ENCODE measurements around the gene CUX1.

DNA sequence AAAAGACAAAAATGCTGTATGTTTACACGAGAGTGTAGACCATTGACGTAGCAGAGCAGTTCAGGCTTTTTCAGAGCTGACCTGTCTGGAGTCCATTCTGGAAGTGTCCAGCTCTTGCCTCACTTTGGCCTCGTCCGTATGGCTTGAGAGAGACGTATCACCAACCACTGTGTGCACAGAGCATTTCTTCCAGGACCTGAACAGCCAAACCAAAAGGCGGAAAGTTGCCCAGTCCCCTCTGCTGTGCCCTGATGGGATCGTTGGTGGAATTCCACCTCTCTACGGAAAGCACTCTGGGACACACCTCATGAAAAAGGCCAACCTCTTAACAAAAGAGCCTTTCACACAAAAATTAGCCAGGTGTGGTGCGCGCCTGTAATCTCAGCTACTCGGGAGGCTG, 284.5 kb downstream of the CUX1 start:
- TF ChIP-seq, protein P1, sequence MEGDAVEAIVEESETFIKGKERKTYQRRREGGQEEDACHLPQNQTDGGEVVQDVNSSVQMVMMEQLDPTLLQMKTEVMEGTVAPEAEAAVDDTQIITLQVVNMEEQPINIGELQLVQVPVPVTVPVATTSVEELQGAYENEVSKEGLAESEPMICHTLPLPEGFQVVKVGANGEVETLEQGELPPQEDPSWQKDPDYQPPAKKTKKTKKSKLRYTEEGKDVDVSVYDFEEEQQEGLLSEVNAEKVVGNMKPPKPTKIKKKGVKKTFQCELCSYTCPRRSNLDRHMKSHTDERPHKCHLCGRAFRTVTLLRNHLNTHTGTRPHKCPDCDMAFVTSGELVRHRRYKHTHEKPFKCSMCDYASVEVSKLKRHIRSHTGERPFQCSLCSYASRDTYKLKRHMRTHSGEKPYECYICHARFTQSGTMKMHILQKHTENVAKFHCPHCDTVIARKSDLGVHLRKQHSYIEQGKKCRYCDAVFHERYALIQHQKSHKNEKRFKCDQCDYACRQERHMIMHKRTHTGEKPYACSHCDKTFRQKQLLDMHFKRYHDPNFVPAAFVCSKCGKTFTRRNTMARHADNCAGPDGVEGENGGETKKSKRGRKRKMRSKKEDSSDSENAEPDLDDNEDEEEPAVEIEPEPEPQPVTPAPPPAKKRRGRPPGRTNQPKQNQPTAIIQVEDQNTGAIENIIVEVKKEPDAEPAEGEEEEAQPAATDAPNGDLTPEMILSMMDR (IDR thresholded peaks at IDR 0.05; ENCODE audit: borderline replicate concordance, extremely low read depth, low read length, poor library complexity, severe bottlenecking): no peak
- TF ChIP-seq EZH2 (IDR thresholded peaks at IDR 0.05; ENCODE audit: borderline replicate concordance, low read depth, low read length, severe bottlenecking): no peak
